CD4-positive, alpha-beta T cell treated with Interleukin-21 for 1 hour (primary cell): Measurements from ENCODE around the gene ANKRD35.

ENCODE experiments used
- DNase-seq: peaks from one replicate; pipeline ENCODE4 v3.0.0-alpha.2; 2020

Gene ANKRD35

DNA sequence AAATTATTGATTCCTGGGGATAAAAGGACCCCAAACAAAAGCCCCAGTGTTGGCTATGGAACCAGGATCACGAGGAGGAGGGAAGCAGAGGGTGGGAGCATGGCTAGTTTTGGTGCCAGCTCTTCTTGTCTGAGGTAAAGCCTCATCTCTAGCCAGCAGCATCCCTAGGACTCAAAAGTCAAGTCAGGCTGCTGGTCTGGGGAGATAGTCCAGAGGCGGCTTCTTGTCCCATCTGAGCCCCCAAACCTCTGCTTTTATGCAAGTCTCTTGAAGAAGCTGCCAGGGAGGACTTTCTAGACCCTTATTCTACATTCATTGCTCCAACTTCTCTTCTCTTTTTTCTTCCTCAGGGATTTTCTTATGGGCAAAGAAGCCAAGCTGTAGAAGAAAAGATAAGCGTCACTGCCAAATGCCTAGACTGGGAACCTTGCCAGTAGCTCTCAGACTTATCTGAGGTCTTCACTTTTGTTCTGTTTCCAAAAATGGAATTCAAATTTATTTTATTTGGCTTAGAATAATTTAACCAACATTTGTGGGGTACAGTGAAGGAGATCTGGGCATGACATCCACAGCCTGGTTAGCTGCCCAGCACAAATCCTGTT, 6.9 kb upstream of the ANKRD35 start:
- DNase-seq, result no peak

DNA sequence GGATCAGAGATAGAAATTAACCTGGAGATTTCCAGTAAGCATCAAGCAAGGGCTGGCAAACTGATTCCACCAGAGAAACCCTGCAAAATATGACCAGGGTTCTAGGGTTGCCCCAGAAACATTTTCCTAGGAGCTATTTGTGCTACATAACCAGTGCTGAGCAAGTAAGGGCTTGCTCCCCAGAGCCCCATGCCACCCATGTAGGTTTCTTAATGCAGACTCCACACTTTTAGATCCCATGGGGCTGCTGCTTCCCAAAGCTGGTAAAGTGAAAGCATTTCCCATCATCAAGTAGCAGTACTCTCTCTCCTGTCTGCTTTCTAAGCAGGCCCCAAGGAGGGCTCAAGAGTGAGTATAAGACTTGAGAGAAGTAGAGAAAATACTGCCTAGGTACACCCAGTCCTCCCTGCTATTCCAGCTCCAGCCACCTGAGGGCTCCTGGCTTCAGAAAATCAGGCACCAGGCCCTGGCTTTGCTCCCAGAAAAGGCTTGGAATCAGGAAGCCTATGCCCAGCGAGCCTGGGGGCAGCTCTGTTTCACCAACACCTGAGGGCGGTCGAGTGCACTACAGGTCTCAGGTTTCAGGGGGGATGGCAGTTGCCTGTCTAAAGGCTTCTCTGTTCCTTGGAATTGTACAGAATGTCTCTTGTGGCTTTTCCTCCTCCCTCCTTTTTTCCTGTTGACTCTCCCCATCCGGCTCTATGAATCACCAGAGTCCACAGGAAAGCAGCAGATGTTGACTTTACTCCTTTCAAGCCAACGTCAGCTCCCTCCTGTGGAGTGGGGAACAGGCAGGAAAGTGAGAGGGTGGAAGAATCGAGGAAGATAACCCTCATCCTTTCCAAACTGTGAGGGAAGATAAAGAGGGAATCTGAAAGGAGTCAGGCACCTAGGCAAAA, 6.2 kb upstream of the ANKRD35 start:
- peak; percentile 56 for DNase-seq

DNA sequence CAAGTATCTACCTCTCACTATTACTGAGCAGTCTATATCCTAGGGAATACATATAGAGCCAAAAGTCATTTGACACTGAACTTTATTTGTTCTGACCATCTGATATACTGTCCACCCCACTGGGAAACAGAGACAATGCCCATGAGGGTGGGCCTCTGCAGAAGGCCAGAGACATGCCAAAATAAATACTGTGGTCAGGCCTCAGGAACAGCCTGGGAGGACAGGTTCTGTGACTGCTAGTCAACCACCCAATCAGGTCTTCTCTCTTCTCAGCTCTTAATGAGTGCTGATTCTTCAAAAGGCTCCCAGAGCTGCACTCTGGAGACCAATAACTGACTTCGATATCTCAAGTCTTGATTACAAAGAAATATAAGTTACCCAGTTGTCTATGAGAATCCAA, 5.5 kb upstream of the ANKRD35 start:
- no peak for DNase-seq

DNA sequence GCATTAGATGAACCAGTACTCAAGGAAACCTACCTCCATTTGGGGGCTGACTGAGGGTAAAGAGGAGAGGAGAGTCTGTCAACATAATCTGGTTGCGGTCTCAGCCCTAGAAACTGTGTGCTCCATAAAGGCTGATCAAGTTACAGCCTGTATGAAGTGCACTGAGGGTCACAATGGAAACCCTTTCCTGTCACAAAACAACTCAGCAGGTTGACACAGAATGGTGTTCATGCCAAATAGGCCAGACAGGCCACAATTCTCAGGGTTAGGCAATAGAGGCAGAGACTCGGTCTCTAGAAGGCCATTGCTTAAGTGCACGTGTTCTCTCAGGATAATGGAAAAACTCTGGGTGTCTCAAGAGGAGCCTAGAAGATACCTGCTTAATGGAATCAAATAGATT, 4.1 kb upstream of the ANKRD35 start:
- no peak for DNase-seq

DNA sequence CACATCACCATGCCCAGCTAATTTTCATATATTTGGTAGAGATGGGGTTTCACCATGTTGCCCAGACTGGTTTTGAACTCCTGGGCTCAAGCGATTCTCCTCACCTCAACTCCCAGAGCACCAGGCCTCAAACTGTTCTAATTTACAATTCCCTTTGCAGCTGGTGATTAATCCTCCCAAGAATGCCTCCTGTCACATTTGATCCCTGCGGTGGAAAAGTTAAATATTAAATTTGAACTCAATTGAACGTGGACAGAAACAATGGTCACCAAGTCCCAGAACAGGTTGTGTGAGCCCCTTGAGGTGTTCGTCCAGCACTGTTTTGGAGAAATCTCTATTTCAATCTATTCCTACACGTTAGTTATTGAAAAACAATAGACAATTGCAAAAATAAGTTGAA, 2.0 kb upstream of the ANKRD35 start:
- DNase-seq, result no peak

DNA sequence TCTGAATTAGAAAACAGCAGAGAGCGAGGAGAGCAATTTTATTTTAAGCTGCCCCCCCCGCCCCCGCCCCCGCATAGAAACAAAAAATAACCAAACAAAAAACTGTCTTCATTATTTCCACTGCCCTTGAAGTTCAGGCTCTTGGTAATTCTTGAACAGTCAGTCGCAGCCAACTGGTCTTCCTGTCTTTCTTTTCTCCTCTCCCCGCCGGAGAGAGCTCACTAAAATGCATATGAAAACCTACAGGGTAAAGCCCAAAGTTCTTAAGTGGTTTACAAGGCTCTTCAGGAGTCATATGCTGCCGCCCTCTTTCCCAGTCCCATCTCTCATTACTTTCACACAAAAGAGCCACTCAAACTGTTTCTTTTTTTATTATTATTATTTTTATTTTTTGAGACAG, 1.1 kb upstream of the ANKRD35 start:
- DNase-seq, result no peak

DNA sequence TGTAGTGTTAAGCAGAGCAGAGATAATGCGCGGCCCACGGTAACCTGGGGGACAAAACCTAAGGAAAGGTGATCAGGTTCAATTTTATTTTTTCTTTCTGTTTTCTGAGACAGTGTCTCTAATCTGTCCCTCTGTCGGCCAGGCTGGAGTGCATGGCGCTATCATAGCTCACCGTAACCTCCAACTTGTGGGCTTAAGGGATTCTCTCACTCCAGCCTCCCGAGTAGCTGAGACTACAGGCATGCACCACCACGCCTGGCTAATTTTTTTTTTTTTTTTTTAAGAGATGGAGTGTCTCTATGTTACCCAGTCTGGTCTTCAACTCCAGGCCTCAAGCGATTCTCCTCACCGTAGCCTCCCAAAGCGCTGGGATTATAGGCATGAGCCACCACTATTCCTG, 724 bp upstream of the ANKRD35 start:
- DNase-seq, result no peak

DNA sequence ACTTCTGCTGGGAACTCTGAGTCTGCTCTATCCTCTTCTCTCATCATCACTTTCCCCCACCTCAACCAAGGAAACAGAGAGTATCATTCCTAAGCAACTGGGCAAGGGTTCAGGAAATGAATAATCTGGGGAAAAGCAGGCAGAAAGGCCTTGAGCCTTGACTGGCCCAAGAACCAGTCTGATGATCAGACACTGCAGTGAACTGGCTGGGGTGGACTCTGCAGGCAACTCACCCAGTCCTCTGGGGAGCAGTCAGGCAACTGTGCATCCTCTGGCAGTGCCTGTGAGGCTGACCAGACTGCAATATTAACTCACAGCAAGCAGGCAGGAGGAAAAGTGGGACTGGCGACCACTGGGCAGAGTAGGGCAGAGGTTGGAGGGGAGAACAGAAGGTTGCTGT, 991 bp downstream of the ANKRD35 start:
- DNase-seq, result no peak

DNA sequence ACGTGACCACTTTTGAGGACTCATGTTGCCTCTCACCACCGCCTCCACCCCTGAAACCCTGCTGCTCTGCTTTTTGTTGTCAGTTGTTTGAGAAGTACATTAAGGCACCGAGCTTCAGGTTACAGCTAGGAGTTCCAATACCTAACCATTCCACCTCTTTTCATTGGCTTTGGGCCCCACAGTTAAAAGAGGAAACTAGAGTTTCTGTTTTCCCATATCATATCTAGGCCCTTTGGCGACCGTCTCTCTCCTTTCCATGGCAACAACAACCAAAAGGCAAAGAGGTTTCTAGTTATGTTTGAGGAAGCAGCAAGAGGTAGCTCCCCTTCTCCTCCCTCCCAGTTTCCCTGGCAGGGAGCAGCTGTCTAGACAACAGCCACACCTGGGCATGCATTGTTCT, 5.9 kb downstream of the ANKRD35 start:
- no peak for DNase-seq

DNA sequence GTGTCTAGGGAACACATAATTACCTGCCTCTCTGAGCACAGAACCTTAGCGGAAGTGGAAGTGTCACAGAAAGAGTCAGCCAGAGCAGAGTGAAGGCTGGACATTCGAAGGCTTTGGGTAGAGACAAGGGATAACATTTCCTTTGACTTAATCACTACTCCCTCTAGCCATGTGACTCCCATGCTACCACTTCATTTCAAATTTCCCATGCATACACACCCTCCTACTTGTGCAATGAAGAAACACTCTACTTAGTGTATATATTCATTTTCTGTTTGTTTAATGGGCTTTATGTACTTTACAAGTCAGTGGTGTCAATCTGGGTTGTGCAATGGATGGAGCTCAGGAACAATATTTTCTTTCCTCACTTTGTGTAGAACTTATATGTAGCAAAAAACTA, 6.9 kb downstream of the ANKRD35 start:
- no peak for DNase-seq

DNA sequence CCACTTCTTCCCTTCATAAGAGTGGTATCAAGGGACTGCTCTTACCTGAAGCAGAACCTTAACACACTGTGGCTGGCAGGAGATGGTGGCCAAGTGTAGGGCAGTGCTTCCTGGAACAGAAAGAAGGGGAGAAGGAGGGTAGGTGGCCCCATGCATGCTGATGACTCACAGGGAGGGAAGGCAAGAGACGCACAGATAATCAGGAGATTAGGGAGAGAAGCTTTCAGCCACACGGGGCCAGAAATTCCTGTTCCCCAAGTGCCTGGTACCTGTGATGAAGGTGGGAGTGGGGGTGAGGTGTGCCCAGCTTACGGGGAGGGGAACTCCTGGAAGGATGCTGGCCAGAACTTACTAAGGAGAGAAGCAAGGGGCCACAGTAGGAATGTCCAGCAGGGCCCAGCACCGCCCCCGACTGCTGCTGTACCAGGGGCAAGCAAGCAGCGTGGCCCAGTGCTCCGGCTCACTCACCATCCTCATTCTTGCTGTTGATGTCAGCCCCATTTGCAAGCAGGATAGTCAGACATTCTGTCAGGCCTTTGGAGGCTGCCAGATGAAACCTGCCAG, 7.7 kb downstream of the ANKRD35 start:
- DNase-seq, result no peak

DNA sequence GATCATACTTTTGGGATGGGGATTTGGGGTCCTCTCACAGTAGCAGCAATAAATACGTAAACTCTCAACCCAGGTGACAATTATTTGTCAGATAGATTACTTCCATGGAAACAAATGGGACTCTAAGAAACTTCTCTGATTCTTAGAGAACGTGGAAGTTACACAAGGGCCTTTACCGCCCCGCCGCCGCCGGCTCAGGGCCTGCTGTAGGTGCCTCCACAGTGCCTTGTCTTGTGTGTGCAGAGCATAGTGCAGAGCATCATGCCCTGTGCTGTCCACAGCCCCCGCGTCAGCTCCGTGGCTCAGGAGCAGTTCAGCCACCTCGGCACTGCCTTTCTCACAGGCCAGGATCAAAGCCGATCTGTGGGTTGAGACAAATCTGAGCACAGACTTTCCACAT, 11.0 kb downstream of the ANKRD35 start:
- DNase-seq, result no peak

DNA sequence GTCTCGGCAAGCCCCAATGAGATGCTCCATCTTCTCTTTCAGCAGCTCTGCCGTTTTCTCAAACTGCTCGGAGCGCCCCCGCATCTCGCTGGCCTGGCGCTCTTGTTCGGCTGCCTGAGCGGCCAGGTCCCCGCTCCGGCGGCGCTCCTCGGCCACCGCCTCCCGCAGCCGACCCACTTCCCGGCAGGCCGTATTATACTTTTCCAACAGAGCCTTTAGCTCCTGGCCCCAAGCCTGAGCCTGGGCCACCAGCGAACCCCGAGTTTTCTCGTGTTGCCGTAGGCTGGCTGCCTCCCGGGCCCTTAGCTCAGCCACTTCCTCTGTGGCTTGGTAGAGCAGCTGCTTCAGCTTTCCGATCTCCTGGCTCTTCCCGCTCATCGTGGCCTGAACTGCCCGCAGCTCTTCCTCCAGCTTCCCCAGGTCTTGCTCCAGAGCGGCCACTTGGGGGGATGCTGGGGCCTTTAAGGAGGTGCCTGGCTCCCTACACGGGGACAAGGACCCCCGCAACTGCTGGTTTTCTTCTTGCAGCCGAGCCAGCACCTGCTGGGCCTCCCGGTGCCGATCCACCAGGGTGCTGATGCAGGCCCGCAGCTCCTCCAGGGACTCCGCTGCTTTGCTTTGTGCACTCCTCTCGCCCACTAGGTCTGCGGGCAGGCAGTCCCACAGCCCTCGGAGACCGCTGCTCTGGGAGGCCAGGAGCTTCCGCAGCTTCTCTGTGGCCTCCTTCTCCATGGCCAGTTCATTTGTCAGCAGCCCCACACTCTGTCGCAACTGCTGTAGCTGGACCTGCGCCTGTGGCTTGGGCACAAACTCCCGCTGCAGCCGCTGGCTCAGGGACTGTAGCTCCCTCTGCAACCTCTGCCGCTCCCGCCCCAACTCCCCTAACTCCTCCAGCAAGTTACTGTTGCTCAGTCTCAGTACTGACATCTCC, 13.4 kb downstream of the ANKRD35 start:
- peak; percentile 35 for DNase-seq

DNA sequence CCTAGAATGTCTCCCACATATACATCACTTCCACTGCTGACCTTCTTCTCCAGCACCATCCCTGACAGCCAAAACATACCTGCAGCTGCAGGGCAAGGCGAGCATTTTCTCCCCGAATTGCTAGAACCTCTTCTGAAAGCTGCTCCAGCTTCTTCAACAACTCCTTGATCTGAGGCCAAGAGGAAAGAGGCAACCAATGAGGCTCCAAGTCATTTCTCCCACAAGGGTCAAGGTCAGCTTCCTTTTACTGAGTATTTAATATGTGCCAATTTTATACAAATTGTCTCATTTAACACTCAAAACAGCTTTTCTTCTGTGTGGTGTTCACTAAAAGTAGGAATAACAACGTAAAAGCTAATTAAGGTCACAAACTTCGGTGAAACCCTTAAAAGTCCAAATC, 17.4 kb downstream of the ANKRD35 start:
- DNase-seq, result no peak

DNA sequence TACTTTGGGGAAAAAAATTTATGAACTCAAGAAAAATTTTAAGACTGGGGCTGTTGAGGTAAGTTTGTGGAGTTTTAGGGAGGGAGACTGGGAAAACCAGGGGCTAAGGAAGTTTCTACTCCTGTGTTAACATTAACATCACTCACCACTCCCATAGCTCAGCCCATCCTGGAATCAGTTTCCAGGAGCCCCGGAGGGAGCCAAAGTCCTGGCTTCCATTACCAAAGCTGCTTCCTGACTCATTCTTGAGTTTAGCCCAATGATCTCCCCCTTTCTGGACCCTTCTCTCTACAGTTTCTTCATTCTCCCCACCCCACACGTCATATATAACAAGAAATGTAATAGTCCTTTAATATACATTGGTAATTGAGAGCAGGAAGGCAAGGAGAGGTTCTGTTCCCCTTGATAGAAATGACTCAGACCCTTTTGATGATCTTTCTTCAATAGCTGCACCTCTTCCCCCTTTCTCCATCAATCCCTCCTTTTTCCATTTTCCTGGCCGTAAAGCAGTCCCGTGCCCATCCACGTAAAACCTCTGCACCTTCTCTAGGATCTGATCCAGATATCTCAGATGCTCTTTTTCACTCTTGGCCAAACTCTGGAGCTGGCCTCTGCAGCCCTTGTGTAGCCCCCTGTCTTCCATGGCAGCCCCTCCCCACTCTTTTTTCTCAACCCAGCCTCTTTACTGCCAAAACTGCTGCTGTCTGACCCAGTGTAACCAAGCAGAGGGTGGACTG, 22.2 kb downstream of the ANKRD35 start:
- DNase-seq, result no peak

DNA sequence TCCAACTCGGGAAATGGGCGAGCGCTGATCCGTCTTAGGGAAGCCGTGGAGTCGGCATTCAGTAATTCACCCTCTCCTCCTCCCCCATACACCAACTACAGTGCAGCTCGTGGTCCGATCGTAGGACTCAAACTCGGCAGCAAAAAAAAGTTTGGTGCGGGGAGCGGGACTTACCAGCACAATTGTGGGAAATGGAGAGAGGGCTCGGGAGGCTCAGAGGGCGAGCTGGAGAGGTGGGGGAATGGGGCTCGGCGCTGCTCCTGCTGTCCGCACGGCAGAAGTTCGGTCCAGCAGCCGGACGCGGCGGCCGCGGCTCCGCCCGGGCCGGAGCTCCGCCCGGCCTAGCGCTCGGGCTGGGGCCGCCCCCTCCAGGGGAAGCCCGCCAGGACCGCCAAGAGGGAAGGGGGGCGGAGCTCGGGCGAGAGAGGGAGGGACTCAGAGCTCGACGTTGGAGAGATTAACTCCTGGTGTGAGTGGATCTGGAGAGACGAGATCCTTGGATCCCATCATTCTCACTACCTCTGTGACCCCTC, 26.1 kb downstream of the ANKRD35 start:
- peak; percentile 76 for DNase-seq

DNA sequence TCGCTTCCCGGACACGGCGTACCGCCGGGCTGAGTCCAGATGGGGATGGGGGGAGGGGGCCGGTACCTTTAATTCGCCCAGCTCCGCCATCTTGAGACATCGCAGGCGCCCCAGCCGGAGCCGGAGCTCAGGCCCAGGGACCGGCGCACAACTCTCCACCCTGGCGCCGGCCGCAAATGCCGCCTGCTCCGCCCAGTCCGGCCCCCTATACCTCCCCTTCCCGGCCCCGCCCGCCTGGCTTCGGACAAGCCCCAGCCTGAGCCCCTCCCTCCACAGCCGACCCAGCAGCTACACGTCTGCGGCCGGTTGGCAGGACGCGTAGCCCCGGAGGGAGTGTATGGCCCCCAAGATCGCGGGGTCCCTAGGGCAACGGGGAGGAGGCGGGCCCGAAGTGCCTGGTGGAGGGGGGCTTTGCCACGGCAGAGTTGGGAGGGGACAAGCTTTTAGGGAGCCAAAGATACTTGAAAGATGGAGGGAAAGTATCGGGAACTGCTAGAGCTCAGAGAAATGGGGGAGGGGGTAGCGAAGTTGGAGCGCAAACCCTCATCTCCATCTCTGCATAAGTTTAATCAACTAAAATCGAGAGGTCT, 26.7 kb downstream of the ANKRD35 start, which contains the start of gene PIAS3:
PIAS3 (minus strand) TSS at position 181 of the 590 bp plus-strand sequence; CDS start at position 90, 91 bp downstream.
- DNase-seq, result peak; percentile 86

DNA sequence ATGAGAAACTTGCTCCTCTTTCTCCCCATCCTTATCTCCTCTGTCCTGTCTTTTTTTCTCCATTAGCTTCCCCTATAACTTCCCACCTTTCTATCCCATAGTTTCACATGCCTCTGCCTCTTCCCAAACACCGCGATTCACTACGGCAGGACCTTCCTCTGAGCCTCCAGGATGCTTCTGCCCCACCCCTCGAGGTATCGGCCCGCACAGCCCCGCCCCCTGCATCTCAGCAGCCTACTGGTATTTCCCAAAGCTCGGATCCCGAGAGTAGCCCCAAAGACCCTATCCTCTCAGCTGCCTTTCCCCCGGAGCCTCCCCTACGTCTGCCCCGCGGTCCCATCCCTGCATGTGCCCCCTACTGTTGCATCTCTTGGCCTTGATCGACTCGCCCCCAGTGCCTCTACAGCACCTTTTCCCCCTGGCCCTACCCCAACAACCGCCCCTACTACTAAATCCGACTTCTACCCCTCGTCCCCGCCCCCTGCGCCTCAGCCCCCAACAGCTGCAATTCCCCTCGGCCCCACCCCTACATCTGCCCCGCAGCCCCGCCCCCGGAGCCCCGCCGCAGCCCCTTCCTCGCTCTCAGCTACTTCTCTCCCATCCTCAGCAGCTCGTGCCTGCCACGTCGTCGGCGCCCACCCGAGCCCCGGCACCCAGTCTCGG, 27.3 kb downstream of the ANKRD35 start:
- DNase-seq, result no peak

DNA sequence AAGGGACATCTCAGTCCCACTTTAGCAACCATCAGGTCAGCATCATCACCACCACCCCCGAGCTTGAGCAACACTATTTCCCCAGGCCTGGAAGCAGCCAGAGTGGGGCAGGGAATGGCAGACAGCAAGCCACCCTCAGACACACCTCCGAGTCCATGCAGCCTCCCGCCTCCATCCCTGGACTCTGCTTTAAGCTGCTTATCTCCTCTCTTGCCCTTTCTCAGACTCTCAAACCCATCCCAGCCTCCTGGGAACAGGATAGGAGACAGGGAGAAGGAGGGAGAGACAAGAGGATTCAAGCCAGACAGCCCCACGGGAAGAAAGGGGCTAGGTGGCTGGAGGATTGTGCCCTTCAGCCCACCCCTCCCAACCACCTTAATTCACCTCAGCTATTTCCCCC, 28.5 kb downstream of the ANKRD35 start:
- DNase-seq, result no peak

DNA sequence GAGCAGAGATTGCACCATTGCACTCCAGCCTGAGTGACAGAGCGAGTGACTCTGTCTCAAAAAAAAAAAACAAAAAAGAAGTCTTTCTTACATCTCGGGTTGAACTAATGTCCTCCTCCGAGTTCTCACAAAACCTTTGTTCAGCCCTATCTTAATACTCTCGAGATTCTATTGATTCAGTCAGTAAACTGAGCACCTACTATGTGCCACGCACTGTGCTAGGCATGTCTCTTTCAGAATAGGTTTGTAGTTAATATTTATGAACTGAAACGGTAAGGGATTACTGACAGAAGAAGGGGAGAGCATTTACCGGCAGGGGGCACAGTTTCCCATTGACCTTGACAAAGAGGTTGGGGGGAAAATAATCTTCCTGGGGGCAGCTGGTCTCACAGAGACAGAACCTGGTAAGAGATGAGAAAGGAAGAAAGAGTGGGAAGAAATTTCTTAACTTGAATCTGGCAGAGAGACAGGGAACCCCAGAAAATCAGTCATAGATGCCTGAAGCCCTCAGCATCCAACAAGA, 30.2 kb downstream of the ANKRD35 start:
- no peak for DNase-seq
